WERI-Rb-1 (cell line): ENCODE measurements around the gene MORN2.
A peak's percentile ranks its signal among the peaks of the same experiment; 100 is the strongest.
"Not testable (repeated sequence)": the region's sequence is repeated elsewhere in the genome, so short reads cannot be mapped to it uniquely, and the experiment has no call there.

Experiments
- DNase-seq: peaks from one replicate; pipeline ENCODE4 v3.0.0-alpha.2; 2020
- H3K27ac ChIP-seq: fragments of 250-450 bp; sonication (Bioruptor Pico); 2 replicates; pipeline ENCODE4 v1.5.1; 2020; ENCODE audit warnings: mild to moderate bottlenecking, moderate library complexity
- H3K27me3 ChIP-seq: fragments of 250-450 bp; sonication (Bioruptor Pico); 2 replicates; pipeline ENCODE4 v1.5.1; 2021; ENCODE audit warnings: mild to moderate bottlenecking, low read depth, moderate library complexity; ENCODE audit not compliant: insufficient read depth, severe bottlenecking
- H3K36me3 ChIP-seq: fragments of 250-450 bp; sonication (Bioruptor Pico); 2 replicates; pipeline ENCODE4 v1.5.1; 2020; ENCODE audit warnings: mild to moderate bottlenecking, moderate library complexity
- H3K4me3 ChIP-seq: 2 replicates; pipeline ENCODE4 v1.5.1; 2011; ENCODE audit warnings: low read depth, mild to moderate bottlenecking, control low read depth, low read length
- H3K9me3 ChIP-seq: fragments of 250-450 bp; sonication (Bioruptor Pico); 2 replicates; pipeline ENCODE4 v1.5.1; 2021; ENCODE audit warnings: mild to moderate bottlenecking, moderate library complexity; ENCODE audit not compliant: severe bottlenecking
- CTCF ChIP-seq: IDR thresholded peaks from 2 replicates; pipeline ENCODE4 v1.5.1; 2011; ENCODE audit warnings: low read depth, mild to moderate bottlenecking, control low read depth, inconsistent platforms, low read length

Gene MORN2

GRCh38 chr2:38875576-38876367, at the start of gene MORN2, which contains the start of gene DHX57:
Gene MORN2 (plus strand): TSS chr2:38875976.
Gene DHX57 (minus strand): TSS chr2:38875934. CDS start chr2:38868405, 7,529 bp downstream.
- DNase-seq: peak; percentile 93
- Histone ChIP-seq H3K27ac (peak within 1 kb of the TSS; percentile 49), H3K27me3 (no peaks in the 10 kb centered on the region), H3K9me3 (no peaks in the 10 kb centered on the region), H3K4me3 (peak within 1 kb of the TSS; percentile 90), H3K36me3 (no peaks in the 10 kb centered on the region)
- no peak for TF ChIP-seq CTCF

- not testable (repeated sequence) for H3K27ac ChIP-seq, H3K4me3 ChIP-seq, H3K9me3 ChIP-seq, DNase-seq, H3K27me3 ChIP-seq
- H3K36me3 ChIP-seq: peaks cover 56% of the 10 kb centered on the region
These were observed 48.1 kb upstream of the MORN2 start for GRCh38 chr2:38827539-38828145.

GRCh38 chr2:38828460-38828859, 47.3 kb upstream of the MORN2 start:
- Histone ChIP-seq H3K4me3 (no peak overlapping the region), H3K27me3 (no peaks in the 10 kb centered on the region), H3K36me3 (peaks cover 58% of the 10 kb centered on the region), H3K27ac (no peak overlapping the region), H3K9me3 (no peaks in the 10 kb centered on the region)
- TF ChIP-seq CTCF: no peak
- DNase-seq: no peak

GRCh38 chr2:38829971-38830370, 45.8 kb upstream of the MORN2 start:
- H3K36me3 ChIP-seq: peaks cover 55% of the 10 kb centered on the region
- no peak for TF ChIP-seq CTCF
- no peaks in the 10 kb centered on the region for H3K27me3 ChIP-seq
- H3K27ac ChIP-seq: no peak overlapping the region
- DNase-seq: no peak
- no peaks in the 10 kb centered on the region for H3K9me3 ChIP-seq
- H3K4me3 ChIP-seq: no peak overlapping the region

GRCh38 chr2:38830526-38831159, 45.1 kb upstream of the MORN2 start:
- Histone ChIP-seq H3K27me3 (no peaks in the 10 kb centered on the region), H3K4me3 (no peak overlapping the region), H3K9me3 (no peaks in the 10 kb centered on the region), H3K36me3 (peaks cover 56% of the 10 kb centered on the region), H3K27ac (no peak overlapping the region)
- no peak for TF ChIP-seq CTCF
- no peak for DNase-seq

GRCh38 chr2:38835015-38835601, 40.7 kb upstream of the MORN2 start:
- Histone ChIP-seq H3K36me3 (peaks cover 61% of the 10 kb centered on the region), H3K4me3 (no peak overlapping the region), H3K27me3 (no peaks in the 10 kb centered on the region), H3K9me3 (no peaks in the 10 kb centered on the region), H3K27ac (no peak overlapping the region)
- DNase-seq: no peak
- TF ChIP-seq CTCF: peak; percentile 50; the same call in 1 of the 2 replicates
